GM23338 (cell line): ENCODE data around the gene NDE1. TPM values are rescaled to one million over a fixed set of nuclear protein-coding genes. Genes with fewer than 3 reads are reported as not detected.

Experiments used
- ATAC-seq: fragments of 200-7000 bp; cut with Tn5 transposase; 3 replicates; pipeline ENCODE4 v1.9.1; 2020
- DNase-seq: peaks from one replicate; pipeline ENCODE4 v3.0.0-alpha.2; 2015; ENCODE audit warnings: low spot score
- H2AFZ ChIP-seq: fragments of 200-600 bp; sonication (generic); 2 replicates; pipeline ENCODE4 v1.8.0; 2016; ENCODE audit warnings: antibody characterized with exemption, mild to moderate bottlenecking, moderate library complexity
- H3F3A ChIP-seq: fragments of 200-600 bp; sonication (generic); replicated peaks from 2 replicates; pipeline ENCODE4 v1.8.0; 2017; ENCODE audit warnings: antibody characterized with exemption, mixed run types, low read depth
- H3K27ac ChIP-seq: fragments of 200-600 bp; sonication (generic); 2 replicates; pipeline ENCODE4 v1.6.1; 2016; ENCODE audit warnings: low read depth
- H3K27me3 ChIP-seq: fragments of 200-600 bp; sonication (generic); 2 replicates; pipeline ENCODE4 v1.8.0; 2016; ENCODE audit warnings: mild to moderate bottlenecking, mixed run types, moderate library complexity; ENCODE audit not compliant: insufficient read depth
- H3K36me3 ChIP-seq: fragments of 200-600 bp; sonication (generic); 2 replicates; pipeline ENCODE4 v1.8.0; 2016; ENCODE audit warnings: mild to moderate bottlenecking; ENCODE audit not compliant: insufficient read depth
- H3K4me1 ChIP-seq: fragments of 200-600 bp; sonication (generic); 2 replicates; pipeline ENCODE4 v1.8.0; 2016; ENCODE audit warnings: mild to moderate bottlenecking, moderate library complexity; ENCODE audit not compliant: insufficient read depth
- H3K4me2 ChIP-seq: fragments of 200-600 bp; sonication (generic); 2 replicates; pipeline ENCODE4 v1.7.1; 2017; ENCODE audit warnings: mixed run types
- H3K4me3 ChIP-seq: fragments of 200-600 bp; sonication (generic); 2 replicates; pipeline ENCODE4 v1.6.1; 2016; ENCODE audit warnings: mixed run types
- H3K79me2 ChIP-seq: fragments of 200-600 bp; sonication (generic); replicated peaks from 2 replicates; pipeline ENCODE4 v1.8.0; 2017; ENCODE audit warnings: mild to moderate bottlenecking; ENCODE audit not compliant: insufficient read depth
- H3K9me2 ChIP-seq: fragments of 200-600 bp; sonication (generic); 2 replicates; pipeline ENCODE4 v1.8.0; 2017; ENCODE audit not compliant: insufficient read depth
- H4K20me1 ChIP-seq: fragments of 200-600 bp; sonication (generic); replicated peaks from 2 replicates; pipeline ENCODE4 v1.8.0; 2017; ENCODE audit warnings: mild to moderate bottlenecking; ENCODE audit not compliant: insufficient read depth
- H3K27ac Mint-ChIP-seq: 2 replicates; pipeline ENCODE4 v1.8.0; 2020; ENCODE audit warnings: inconsistent platforms, mild to moderate bottlenecking, moderate library complexity, mixed read lengths
- H3K27me3 Mint-ChIP-seq: 3 replicates; pipeline ENCODE4 v1.8.0; 2022; ENCODE audit warnings: low read depth, mild to moderate bottlenecking, moderate library complexity, mixed read lengths, inconsistent platforms; ENCODE audit not compliant: insufficient read depth, poor library complexity
- H3K36me3 Mint-ChIP-seq: 3 replicates; pipeline ENCODE4 v1.8.0; 2021; ENCODE audit warnings: low read depth, mild to moderate bottlenecking, inconsistent platforms, moderate library complexity, mixed read lengths
- H3K4me1 Mint-ChIP-seq: 3 replicates; pipeline ENCODE4 v1.8.0; 2020; ENCODE audit warnings: mild to moderate bottlenecking, inconsistent platforms, mixed read lengths
- H3K4me3 Mint-ChIP-seq: 3 replicates; pipeline ENCODE4 v1.8.0; 2021; ENCODE audit warnings: moderate library complexity, mild to moderate bottlenecking, inconsistent platforms, mixed read lengths
- H3K9me3 Mint-ChIP-seq: 3 replicates; pipeline ENCODE4 v1.8.0; 2020; ENCODE audit warnings: moderate library complexity, mild to moderate bottlenecking, inconsistent platforms, mixed read lengths
- CTCF ChIP-seq, 2 experiments: fragments of 200-600 bp in 1 of 2; sonication (generic) in 1 of 2; conservative IDR thresholded peaks; 2 replicates each; pipeline versions ENCODE4 v1.5.1 to v1.6.1; 2016 to 2017; ENCODE audit warnings: antibody characterized with exemption in 2 of 2, low read depth in 2 of 2, mild to moderate bottlenecking in 2 of 2, moderate library complexity in 1 of 2
- EZH2 ChIP-seq: fragments of 200-600 bp; sonication (generic); IDR thresholded peaks from one replicate; pipeline ENCODE4 v1.8.0; 2017; ENCODE audit warnings: antibody characterized with exemption, mild to moderate bottlenecking, low read depth; ENCODE audit not compliant: unreplicated experiment
- EZH2phosphoT487 ChIP-seq: fragments of 200-600 bp; sonication (generic); IDR thresholded peaks from one replicate; pipeline ENCODE4 v1.8.1; 2018; ENCODE audit warnings: antibody characterized with exemption; ENCODE audit not compliant: unreplicated experiment
- POLR2AphosphoS5 ChIP-seq: IDR thresholded peaks from 2 replicates; pipeline ENCODE4 v1.6.1; 2016; ENCODE audit warnings: antibody characterized with exemption, low read depth
- REST ChIP-seq: IDR thresholded peaks from one replicate; pipeline ENCODE4 v1.6.1; 2018; ENCODE audit warnings: antibody characterized with exemption; ENCODE audit not compliant: unreplicated experiment
- ZNF462 ChIP-seq: fragments of 250-450 bp; sonication (Bioruptor Pico); IDR thresholded peaks from 2 replicates; pipeline ENCODE4 v1.5.0; 2020; ENCODE audit warnings: mild to moderate bottlenecking, moderate library complexity
- polyA plus RNA-seq: library from polyadenylated mRNA; unstranded; fragments of >200 nt; fragmentation: Nextera tagmentation; extraction: Ambion mirVana; gene quantifications from 2 replicates; pipeline ENCODE4 v1.2.1, GENCODE V29; 2016
- total RNA-seq: library from RNA; depleted of rRNA; stranded (reverse); fragments of >200 nt; shearing (Covaris generic); gene quantifications from 2 replicates; pipeline ENCODE4 v1.2.3, GENCODE V29; 2014

NDE1 gene
- total and polyA plus RNA-seq, 2 experiments from 2014 or later, result 13.0 to 22.9 TPM

- TF ChIP-seq CTCF (conservative IDR thresholded peaks at IDR 0.05; ENCODE audit: low read depth in 2 of 2) (no peak), EZH2phosphoT487 (no peak), POLR2AphosphoS5 (no peak), REST (no peak)
Observed at GRCh38 chr16:15676506-15676905, 26.5 kb downstream of the NDE1 start (continued).

- no peak for ATAC-seq
- Histone ChIP-seq H3K36me3 (peaks cover 5% of the 10 kb centered on the region; the same call in 1 of the 2 replicates), H4K20me1 (no peaks in the 10 kb centered on the region; the same call in 1 of the 2 replicates), H3K79me2 (no peaks in the 10 kb centered on the region), H3K27ac (no peak overlapping the region), H3K27me3 (no peaks in the 10 kb centered on the region), H3F3A (no peaks in the 10 kb centered on the region), H3K4me1 (0 out of 2 replicates have a peak, but pooled peaks cover 2% of the 10 kb centered on the region), H3K4me3 (no peak overlapping the region), H2AFZ (no peak overlapping the region), H3K9me2 (no peaks in the 10 kb centered on the region), H3K4me2 (no peak overlapping the region)
- no peak for DNase-seq
- Mint-ChIP-seq H3K27ac (no peak overlapping the region), H3K36me3 (peaks cover 29% of the 10 kb centered on the region), H3K27me3 (no peaks in the 10 kb centered on the region), H3K4me3 (no peak overlapping the region), H3K4me1 (peaks cover 2% of the 10 kb centered on the region; the same call in 1 of the 3 replicates), H3K9me3 (no peaks in the 10 kb centered on the region)
- no peak for TF ChIP-seq REST
- no peak for TF ChIP-seq EZH2phosphoT487
- no peak for TF ChIP-seq EZH2
- TF ChIP-seq POLR2AphosphoS5, result no peak
- TF ChIP-seq ZNF462 (CRISPR knock-in tag), result no peak
Observed at GRCh38 chr16:15677447-15677846, 27.4 kb downstream of the NDE1 start.
